Activated CD8-positive, alpha-beta memory T cell treated with anti-CD3 and anti-CD28 coated beads for 1 hour (primary cell): ENCODE results near the gene LRRC3B.

Source experiments
- DNase-seq, 2 donors: peaks; one replicate each; pipeline ENCODE4 v3.0.0-alpha.2; 2020; ENCODE audit warnings: low read depth in 1 of 2; ENCODE audit errors: extremely low read depth in 1 of 2

LRRC3B gene

GRCh38 chr3:26704736-26705135 lies 82.2 kb downstream of the LRRC3B start:
- DNase-seq, result no peak

DNA sequence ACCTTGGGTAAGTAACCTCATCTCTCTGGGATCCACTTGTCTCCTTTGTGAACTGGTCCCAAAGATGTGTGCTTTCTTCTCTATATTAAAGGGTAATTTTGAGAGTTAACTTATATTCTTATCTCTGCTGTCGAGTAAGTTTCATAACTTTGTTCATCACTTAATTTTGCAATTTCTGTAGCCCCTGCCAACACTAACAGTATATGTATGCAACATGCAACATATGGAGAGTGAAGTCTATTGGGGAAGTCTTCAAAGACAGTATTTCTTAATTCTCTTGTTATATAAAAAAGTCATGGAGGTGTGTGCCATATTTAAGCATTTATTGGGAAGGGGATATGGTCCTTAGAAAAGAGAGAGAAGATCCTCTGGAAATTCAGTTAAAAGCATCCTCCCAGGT lies 85.9 kb downstream of the LRRC3B start:
- no peak for DNase-seq

GRCh38 chr3:26712211-26713026 lies 89.8 kb downstream of the LRRC3B start:
- DNase-seq, result no peak

DNA sequence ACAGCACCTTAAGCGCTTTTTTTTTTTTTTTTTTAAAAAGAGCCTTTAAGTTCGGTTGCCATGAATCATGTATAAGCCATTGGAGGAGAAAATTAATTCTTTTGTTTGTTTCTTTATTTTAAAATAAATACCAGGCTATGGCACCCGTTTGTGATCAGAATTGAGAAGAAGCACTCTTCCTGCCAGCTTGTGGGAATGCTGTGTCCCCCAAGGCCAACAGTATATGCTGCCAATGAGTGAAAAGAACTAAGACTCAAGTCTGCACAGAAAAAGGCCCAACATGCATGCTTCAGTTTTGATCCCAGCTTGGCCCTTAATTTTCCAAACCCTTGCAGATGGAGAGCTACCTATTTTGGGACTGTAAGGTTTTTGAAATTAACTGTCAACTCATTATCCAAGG lies 90.5 kb downstream of the LRRC3B start:
- DNase-seq, result no peak

- no peak for DNase-seq
Measured at GRCh38 chr3:26714485-26714884, 91.9 kb downstream of the LRRC3B start.

GRCh38 chr3:26715431-26715830 lies 92.9 kb downstream of the LRRC3B start:
- DNase-seq, result no peak

- no peak for DNase-seq
Measured at GRCh38 chr3:26718315-26718714, 95.7 kb downstream of the LRRC3B start.

GRCh38 chr3:26719134-26719533 lies 96.6 kb downstream of the LRRC3B start:
- DNase-seq, result no peak

- no peak for DNase-seq
Measured at GRCh38 chr3:26721047-26721446, 98.5 kb downstream of the LRRC3B start.

- DNase-seq, result no peak
Measured at GRCh38 chr3:26731843-26732242, 109.3 kb downstream of the LRRC3B start.

GRCh38 chr3:26750263-26750662 lies 127.7 kb downstream of the LRRC3B start:
- DNase-seq, result no peak

- no peak for DNase-seq
Measured at GRCh38 chr3:26752466-26752865, 129.9 kb downstream of the LRRC3B start.

DNA sequence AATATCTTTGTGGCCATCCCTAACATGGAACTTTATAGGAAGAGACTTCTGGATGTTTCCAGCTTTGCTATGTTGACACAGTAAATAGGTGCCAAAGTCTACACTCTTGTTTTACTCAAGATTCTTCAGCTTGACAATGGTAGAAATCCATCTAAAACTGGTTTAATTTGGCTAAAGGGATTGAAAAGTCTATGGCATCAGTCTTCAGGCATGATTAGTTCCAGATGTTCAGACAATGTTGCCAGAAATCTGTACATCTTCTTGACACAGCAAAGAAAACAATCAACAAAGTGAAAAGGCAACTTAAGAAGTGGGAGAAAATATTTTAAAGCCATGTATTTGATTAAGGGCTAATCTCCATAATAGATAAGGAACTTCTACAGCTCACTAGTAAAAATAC lies 130.5 kb downstream of the LRRC3B start:
- no peak for DNase-seq

GRCh38 chr3:26757978-26758377 lies 135.4 kb downstream of the LRRC3B start:
- no peak for DNase-seq
